ENCODE data around the gene LYRM4.
"Not testable (repeated sequence)": the region's sequence is repeated elsewhere in the genome, so short reads cannot be mapped to it uniquely, and the experiment has no call there.

The LYRM4 gene

GRCh38 chr6:5139828-5140771, 120.7 kb downstream of the LYRM4 start:
- no peak for DNase-seq

GRCh38 chr6:5138995-5139827, 121.5 kb downstream of the LYRM4 start:
- DNase-seq = no peak

- DNase-seq = no peak
Observed at GRCh38 chr6:5136851-5137250, 123.9 kb downstream of the LYRM4 start.

DNA sequence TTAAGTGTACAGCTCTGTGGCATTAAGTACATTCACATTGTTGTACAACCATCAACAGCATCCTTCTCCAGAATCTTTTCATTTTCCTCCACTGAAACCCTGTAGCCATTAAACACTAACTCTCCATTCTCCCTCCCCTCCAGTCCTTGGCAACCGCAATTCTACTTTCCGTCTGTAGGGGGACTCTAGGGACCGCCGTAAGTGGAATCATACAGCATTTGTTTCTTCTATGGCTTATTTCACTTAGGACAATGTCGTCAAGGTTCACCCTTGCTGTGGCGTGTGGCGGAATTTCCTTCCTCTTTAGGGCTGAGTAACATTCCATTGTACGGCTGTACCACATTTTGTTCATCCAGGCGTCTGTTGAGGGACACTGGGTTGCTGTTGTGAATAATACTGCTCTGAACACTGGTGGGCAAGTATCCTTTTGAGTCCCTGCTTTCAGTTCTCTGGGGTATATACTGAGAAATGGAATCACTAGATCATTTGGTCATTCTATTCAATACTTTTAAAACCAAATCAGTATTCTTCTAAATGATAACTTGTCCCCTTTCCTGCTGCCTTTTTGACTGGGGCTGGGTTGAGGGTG, 124.9 kb downstream of the LYRM4 start:
- peak; percentile 46 to 62 for DNase-seq

GRCh38 chr6:5133943-5134342, 126.8 kb downstream of the LYRM4 start:
- DNase-seq = no peak

- no peak for DNase-seq
Observed at GRCh38 chr6:5132731-5133130, 128.0 kb downstream of the LYRM4 start.

- no peak for DNase-seq
Observed at GRCh38 chr6:5130135-5130866, 130.4 kb downstream of the LYRM4 start.

- DNase-seq = no peak
Observed at GRCh38 chr6:5128351-5128750, 132.4 kb downstream of the LYRM4 start.

GRCh38 chr6:5127106-5127687, 133.6 kb downstream of the LYRM4 start:
- no peak for DNase-seq

GRCh38 chr6:5126214-5126613, 134.5 kb downstream of the LYRM4 start:
- DNase-seq = no peak

DNA sequence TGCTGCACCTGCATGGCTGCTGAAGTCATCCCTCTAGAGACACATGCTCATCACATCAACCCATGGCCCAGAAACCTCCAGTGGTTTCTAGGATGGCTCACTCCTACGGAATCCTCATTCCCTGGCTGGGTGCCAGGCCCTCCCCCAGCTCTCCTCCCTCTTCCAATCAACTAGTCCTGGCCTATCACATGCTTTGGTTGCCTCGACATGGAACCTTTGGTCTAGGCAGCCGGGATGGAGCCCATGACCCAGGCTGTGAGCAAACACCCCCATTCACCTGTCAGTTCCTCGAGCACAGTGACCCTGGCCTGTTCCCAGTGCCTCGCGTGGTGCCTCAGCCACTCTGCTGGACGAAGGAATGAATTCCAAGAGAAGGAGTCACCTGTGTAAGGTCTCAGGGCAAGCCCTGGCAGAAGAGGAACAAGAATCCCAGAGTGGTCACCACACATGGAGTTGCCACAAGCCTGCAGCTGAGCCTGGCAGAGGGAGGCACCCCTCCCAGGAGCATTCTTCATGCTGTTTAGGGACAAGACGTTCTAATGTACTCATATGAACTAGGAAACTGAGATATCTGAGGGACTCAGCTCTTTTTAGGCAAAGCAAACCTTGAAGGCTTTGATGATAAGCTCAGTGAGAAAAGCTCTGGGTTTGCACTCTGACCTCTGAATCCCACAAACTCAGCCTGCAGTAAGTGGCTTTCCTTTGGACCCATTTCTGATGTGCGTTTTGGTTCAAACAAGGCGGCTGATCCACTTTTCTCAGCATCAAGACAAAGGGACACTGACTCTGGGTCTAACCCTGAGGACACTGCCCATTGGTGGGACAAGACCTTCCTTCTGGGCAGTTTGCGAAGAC, 135.4 kb downstream of the LYRM4 start:
- DNase-seq = no peak

DNA sequence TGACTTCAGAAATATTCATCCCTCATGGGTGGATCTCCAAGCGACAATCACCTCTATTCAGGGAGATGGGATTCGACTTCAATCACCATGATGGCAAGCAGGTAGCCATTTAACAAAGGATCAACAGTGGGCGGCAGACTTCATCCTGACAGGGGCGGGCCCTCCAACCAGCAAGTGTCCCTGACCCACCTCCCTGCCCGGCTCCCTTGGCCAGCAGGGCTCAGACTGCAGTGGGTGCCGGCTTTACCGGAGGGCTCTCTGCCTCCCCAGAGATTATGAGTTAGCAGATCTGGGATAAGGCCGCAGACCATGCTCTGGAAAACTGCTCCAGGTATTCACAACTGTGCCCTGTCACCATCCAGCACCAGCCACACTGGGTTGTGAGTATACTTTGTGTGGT, 136.2 kb downstream of the LYRM4 start:
- no peak for DNase-seq

DNA sequence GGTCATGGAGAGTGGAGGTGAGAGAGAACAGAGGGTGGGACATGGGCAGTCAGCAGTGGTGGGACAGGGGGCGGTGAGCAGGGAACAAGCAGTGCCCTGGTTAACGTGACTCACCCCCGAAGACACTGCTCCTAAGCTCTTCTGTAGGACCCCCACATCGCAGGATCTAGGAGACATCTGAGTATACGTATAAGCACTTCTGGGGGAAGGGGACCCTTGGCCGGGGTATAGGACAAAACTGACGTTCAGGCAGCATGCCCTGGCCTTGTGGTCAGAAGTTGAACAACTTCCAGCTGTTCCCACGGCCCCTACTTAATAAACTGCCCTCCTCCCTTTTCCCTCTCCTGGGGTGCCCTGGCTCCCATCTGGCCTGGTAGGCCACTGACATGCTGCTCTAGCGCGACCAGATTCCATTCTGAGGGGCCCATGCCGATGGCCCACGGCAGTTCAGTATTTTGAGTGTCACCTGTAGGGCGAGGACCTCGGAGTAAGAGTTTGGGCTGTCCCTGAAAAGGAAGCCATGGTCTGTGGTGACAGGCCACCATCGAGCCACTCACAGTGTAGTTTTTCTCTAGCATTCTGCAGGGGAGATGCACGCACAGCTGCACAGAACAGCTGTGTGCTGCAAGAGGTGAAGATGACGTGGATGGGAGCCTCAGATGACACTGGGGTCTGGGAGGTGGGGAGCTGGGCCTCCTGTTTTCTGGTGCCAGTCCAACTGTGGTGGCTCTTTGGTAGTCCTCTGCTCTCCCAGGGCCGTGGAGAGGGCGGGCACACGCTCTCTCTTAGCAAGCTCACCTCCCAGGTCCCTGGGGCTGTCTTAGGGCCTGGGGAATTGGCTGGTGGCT, 137.2 kb downstream of the LYRM4 start:
- no peak for DNase-seq

- DNase-seq = no peak
Observed at GRCh38 chr6:5122504-5123112, 138.1 kb downstream of the LYRM4 start.

- DNase-seq = no peak
Observed at GRCh38 chr6:5121956-5122355, 138.8 kb downstream of the LYRM4 start.

DNA sequence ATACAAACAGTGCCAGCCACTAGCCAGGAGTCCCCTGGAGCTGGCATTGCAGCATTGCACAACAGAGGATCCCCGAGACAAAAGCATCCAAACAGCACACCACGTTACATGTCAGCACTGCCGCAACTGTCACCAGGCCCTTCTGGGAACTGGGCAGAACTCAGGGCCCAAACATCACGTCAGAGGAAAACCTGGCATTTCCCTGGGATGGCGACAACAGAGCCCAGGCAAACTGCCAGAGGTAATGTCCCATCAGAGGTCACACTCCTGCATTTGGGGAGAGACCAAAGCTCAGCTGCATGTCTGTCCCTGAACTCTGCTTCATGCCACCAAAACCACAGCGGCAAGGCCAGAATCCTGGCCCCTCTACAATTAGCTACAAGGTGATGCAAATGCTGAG, 139.3 kb downstream of the LYRM4 start:
- DNase-seq = no peak

DNA sequence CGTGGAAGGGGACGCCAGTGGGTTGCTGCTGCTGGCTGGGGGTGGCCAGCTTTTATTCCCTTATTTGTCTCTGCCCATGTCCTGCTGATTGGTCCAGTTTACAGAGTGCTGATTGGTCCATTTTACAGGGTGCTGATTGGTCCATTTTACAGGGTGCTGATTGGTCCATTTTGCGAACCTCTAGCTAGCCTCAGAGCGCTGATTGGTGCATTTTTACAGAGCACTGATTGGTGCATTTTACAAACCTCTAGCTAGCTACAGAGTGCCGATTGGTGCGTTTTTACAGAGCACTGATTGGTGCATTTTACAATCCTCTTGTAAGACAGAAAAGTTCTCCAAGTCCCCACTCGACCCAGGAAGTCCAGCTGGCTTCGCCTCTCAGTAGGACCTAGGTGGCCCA, 140.2 kb downstream of the LYRM4 start:
- not testable (repeated sequence) for DNase-seq

GRCh38 chr6:5120011-5120410, 140.7 kb downstream of the LYRM4 start:
- DNase-seq = no peak

- no peak for DNase-seq
Observed at GRCh38 chr6:5119090-5119951, 141.4 kb downstream of the LYRM4 start.

All from activated CD4-positive, alpha-beta T cell treated with anti-CD3 and anti-CD28 coated beads, Interleukin-2, amount 50 U/mL, for 48 hours (primary cell).